GM11168 (cell line): ENCODE results near the gene TIAM1.

Source experiments
- in situ Hi-C: fragments of 300-500 bp; cut with MboI; formaldehyde crosslinking; loops from one replicate; pipeline ENCODE4 v1.12.0; 2022; ENCODE audit warnings: low sequenced_read_pairs; ENCODE audit not compliant: unreplicated experiment

Gene TIAM1

DNA sequence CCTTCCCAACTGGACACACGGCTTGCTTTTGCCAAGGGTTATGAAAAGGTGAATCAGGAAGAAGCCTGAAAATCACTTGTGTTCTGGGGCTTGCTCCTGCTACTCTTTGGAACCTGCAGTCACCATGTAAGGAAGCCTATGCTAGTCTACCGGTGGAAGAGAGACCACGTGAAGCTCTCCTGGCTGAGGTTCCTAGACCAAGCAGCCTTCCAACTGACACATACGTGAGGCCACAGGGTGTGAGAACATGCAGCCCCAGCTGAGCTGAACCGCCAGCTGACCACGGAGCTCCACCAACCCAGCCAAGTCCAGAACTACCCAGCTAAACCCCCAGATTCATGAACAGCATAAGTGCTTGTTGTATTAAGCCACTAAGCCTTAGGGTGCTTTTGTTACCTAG, 233.0 kb downstream of the TIAM1 start:
- in situ Hi-C loops, result no loop called here

DNA sequence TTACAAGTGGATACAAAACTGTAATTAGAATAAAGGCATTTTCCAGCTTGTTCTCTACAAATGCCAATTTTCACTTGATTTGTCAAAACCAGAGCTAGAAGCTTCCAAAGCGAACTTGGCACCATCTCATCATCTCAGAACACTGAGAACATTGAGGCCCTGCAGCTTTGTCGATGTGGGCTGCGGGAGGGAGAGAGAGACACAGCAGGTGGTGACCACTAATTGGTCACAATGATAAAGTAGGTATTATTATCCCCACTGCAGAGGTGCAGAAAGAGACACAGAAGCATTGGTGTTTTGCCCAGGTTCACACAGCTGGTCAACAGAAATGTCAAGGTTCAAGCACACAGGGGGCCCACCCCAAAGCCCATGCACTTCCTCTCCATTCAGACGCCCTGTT, 233.6 kb downstream of the TIAM1 start:
- in situ Hi-C loops, result no loop called here

DNA sequence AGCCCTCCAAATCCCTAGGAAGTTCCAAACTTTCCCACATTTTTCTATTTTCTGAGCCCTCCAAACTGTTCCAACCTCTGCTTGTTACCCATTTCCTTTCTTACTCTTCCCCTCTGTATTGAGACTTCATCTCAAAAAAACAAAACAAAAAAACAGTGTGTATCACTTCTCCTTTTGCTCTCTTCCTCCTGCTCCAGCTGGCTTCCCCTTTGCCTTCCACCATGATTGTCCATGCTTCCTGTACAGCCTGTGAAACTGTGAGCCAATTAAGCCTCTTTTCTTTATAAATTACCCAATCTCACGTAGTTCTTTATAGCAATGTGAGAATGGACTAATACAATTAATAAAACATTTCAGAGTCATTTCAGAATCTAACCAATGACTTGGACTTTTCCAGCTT, 236.2 kb downstream of the TIAM1 start:
- in situ Hi-C loops, result loop anchor here (10.0 kb wide), 1 partner anchor 77 kb away; no protein-coding TSS in a partner anchor

DNA sequence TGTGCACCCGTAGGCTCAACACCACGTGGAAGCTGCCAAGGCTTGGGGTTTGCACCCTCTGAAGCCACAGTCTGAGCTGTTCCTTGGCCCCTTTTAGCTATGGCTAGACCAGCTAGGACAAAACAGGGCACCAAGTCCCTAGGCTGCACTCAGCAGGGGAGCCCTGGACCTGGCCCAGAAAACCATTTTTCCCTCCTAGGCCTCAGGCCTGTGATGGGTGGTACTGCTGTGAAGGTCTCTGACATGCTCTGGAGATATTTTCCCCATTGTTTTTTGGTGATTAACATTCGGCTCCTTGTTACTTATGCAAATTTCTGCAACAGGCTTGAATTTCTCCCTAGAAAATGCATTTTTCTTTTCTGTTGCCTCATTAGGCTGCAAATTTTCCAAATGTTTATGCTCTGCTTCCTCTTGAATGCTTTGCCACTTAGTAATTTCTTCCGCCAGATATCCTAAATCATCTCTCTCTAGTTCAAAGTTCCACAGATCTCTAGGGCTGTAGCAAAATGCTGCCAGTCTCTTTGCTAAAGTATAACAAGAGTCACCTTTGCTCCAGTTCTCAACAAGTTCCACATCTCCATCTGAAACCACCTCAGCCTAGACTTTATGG, 236.8 kb downstream of the TIAM1 start:
- in situ Hi-C loops, result loop anchor here (10.0 kb wide), 1 partner anchor 78 kb away; no protein-coding TSS in a partner anchor

DNA sequence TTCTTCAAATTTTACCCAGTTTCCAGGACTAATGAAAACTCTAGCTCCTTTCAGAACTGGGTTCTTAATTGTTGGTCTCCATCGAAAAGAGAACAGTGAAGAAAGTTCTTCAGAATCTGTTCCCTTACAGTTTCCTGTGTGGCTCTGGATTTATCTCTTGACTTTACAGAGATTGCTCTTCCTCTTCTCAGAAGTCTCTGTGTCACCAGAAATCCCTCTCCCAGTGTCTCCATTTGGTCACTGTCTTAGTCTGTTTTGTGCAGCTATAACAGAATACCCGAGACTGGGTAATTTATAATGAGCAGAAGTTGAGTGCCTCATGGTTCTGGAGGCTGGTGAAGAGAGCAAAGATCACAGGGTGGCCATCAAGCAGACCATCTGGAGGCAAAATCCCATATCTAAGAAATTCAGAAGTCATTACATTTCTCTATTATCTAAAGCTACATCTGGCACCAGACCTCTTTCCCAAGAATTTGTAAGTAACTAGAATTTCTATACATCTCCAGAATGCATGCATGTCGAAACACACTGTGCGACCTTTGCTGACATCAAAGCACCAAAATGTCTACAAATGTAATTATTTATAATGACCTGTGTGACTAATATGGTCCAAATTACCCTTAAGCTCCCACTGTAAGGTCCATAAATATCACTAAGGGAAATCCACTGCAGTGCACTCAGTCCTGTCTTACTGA, 240.3 kb downstream of the TIAM1 start:
- in situ Hi-C loops, result loop anchor here (10.0 kb wide), 1 partner anchor 81 kb away; no protein-coding TSS in a partner anchor

DNA sequence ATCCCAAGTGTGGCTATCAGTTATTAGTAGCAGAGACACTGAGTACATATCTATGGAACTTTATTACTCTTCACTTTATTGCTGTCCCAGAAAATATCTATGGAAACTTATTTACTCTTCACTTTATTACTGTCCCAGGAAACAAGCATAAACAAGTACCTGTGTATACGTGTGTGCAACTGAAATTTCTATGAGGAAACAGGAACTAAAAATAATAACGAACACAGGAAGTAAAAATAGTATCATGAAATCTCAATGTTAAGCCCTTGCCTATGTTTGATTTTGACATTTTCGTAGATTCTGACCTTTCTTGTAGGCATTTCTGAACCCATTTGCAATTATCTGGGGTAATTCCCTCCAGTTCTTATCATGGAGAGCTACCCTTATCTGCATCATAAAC, 240.9 kb downstream of the TIAM1 start:
- in situ Hi-C loops, result loop anchor here (10.0 kb wide), 1 partner anchor 82 kb away; no protein-coding TSS in a partner anchor

DNA sequence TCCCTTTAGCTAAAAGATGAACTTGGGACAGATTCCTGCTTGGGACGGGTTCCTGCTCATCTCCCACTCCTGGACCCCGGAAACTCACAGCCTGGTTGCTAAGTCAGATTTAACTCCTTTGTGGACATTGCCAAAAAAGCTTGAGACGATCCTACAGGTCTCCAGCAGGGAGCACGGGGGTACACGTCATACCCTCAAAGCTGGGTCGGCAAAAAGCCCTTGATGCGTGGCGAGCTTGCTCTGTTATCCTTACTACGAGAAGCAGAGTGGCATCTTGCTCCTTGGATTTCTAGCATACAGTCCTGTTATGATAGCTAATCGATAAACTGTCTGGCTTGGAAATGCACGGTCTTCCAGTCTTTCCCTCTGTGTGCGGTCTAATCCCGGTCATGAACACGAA, 244.9 kb downstream of the TIAM1 start:
- in situ Hi-C loops, result no loop called here

DNA sequence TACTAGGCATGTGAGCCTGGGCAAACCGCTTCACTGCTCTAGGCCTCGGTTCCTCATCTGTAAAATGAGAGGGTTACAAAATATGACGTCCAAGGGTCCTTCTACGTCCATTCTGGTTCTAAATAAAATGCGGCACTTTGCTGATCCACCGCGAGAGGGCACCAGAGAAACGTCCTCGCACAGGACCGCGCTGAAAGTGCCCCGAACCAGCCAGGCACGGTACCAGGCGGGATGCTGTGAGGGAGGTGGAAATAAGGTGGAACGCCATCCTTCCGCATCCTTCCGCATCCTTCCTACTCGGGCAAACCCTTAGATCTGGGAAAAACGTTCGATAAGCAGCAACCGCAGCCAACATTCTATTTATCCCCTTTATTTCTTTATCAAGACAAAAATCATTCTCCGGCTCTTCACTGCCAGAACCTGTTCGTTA, 245.5 kb downstream of the TIAM1 start:
- in situ Hi-C loops, result no loop called here

DNA sequence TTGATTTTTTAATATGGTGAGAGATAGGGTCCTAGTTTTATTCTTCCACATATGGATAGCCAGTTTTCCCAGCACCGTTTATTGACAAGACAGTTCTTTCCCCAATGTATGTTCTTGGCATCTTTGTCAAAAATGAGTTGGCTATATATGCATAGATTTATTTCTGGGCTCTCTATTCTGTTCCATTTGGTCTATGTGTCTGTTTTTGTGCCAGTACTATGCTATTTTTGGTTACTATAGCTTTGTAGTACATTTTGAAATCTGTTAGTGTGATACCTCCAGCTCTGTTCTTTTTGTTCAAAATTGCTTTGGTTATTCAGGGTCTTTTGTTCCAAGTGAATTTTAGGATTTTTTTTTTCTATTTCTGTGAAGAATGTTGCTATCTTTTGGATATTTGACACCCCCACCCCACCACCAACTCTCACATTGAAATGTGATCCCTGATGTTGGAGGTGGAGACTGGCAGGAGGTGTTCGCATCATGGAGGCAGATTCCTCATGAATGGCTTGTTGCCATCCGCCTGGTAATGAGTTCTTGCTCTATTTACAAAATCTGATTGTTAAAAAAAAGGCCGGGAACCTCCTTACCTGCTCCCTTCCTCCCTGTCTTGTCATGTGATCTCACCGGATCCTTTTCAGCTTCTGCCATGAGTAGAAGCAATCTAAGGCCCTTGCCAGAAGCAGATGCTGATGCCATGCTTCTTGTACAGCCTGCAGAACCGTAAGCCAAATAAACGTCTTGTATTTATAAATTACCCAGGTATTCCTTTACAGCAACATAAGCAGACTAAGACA, 251.0 kb downstream of the TIAM1 start:
- in situ Hi-C loops, result no loop called here

DNA sequence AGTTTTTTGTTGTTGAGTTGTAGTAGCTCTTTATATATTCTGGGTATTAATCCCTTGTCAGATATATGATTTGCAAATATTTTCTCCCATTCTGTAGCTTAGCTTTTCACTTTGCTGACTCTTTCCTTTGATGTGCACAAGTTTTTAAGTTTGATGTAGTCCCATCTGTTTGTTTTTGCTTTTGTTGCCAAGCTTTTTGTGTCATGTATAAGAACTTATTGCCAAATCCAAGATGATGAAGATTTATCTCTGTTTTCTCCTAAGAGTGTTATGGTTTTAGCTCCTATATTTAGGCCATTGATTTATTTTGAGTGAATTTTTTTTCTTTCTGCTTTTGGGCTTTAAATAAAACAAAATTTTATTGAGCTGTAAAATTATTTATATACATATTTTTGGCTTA, 253.7 kb downstream of the TIAM1 start:
- in situ Hi-C loops, result no loop called here

DNA sequence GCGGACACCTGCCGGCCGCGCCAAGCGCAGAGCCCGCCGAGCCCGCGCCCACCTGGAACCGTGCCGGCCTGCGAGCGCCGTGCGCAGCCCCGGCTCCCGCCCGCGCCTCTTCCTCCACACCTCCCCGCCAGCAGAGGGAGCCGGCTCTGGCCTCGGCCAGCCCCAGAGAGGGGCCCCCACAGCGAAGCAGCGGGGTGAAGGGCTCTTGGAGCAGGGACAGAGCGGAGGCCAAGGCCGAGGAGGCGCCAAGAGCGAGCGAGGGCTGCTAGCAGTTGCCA, 255.6 kb downstream of the TIAM1 start:
- in situ Hi-C loops, result loop anchor here (5.0 kb wide), 1 partner anchor 251 kb away; no protein-coding TSS in a partner anchor

DNA sequence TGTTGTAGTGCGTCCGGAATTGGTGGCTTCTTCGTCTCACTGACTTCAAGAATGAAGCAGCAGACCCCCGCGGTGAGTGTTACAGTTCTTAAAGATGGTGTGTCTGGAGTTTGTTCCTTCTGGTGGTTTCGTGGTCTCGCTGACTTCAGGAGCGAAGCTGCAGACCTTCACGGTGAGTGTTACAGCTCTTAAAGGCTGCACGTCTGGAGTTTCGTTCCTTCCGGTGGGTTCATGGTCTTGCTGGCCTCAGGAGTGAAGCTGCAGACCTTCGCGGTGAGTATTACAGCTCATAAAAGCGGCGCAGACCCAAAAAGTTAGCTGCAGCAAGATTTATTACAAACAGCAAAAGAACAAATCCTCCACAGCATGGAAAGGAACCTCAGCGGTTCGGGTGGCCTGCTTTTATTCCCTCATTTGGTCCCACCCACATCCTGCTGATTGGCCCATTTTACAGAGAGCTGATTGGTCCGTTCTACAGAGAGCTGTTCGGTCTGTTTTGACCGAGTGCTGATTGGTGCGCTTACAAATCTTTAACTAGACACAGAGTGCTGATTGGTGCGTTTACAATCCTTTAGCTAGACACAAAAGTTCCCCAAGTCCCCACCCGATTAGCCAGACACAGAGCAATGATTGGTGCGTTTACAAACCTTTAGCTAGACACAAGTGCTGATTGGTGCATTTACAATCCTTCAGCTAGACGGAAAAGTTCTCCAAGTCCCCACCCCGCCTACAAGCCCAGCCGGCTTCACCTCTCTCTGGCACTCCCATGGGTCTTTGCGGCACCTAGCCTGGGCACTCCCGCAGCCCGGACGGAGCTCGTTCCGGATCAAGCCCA, 256.2 kb downstream of the TIAM1 start:
- in situ Hi-C loops, result loop anchor here (5.0 kb wide), 1 partner anchor 251 kb away; no protein-coding TSS in a partner anchor

DNA sequence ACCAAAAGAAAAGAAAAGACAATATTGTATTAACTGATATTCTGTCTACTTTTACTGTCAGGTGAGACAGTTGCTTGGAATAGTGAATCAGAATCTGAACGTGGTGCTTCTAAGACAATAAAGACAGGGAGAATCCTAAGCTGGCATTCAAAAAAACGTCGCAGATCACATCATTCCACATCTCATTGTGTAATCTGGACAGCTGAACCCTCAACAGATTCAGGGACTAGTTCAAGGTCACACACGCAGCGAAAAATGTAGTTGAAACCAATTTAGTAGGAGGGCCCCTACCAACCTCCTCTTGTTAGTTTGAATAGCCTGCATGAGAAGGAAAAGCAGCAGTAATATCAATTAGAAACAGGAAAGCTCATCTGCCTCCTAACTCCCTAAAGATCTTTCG, 259.4 kb downstream of the TIAM1 start:
- in situ Hi-C loops, result loop anchor here (5.0 kb wide), 1 partner anchor 247 kb away; no protein-coding TSS in a partner anchor

DNA sequence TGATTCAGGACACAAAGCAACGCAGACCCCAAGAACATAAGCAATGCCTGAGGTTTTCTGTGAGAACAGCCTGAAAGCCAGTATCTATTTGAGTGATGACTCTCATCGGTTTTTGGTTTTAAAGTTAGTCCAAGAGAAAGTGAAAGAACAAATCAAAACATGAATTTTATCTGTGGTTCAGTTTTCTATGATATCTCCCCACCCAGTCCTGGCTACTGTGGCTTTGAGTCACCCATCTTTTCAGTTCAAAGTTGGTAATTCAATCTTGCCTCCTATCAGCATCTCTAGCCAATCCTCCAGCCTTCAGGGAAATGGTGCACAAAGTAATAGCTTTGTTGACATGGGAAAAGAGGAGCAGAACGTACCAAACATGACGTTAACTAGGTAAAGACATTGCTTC, 265.3 kb downstream of the TIAM1 start:
- in situ Hi-C loops, result no loop called here

DNA sequence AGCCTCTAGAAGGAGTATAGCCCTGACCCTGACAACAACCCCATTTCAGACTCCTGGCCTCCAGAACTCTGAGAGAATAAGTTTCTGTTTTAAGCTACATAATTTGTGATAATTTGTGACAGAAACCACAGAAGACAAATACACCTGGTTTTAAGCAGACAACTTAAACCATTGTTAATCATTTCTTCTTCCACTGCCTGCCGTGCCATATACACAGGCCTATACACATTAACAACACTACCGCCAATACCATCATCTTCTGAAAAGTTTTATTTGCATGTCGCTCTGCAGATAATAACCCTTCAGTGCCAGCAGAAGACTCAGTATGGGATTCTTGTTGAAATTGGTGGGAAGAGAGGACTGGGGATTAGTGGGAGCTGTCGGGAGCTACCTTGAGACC, 265.8 kb downstream of the TIAM1 start:
- in situ Hi-C loops, result no loop called here

DNA sequence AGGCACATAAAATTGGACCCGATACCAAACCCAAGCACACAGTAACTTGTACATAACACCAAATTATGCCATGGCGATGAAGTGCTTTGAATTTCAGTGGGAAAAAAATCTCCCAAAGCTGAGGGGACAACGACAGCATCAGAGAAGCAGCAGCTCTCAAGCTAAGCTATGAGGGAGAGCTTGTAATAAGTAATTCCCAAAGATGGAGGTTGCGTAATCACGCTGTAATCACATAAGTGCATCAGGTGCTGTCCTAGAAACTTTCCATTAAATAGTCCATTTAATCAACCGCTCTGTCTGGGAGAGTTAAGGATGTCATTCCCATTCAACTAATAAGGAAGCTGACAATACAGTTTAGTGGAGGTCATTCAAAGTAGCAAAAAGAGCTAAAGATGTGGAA, 268.2 kb downstream of the TIAM1 start:
- in situ Hi-C loops, result no loop called here

DNA sequence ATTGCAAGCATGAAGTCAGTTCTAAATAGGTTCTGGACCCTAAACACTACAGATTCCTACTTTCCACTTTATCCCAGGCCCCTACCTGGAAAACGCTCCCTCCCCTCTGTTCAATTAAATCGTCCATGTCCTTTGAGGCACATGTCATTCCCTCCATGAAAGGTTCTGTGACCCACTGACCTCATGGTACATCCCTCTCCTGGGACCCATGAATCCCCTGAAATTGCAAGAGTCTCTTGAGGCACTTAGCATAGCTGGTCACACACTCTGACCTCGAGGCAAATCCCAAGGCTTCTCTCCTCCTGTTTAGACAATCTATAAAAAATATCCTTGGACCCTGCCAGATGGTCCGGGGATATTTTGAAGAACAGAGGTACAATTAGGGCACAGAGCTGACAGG, 271.5 kb downstream of the TIAM1 start:
- in situ Hi-C loops, result no loop called here
